ENCODE measurements around the gene RAC2.

RAC2 gene

GRCh38 chr22:37184816-37185541, 59.1 kb downstream of the RAC2 start:
- DNase-seq = no peak

GRCh38 chr22:37184380-37184755, 59.7 kb downstream of the RAC2 start:
- no peak for DNase-seq

- no peak for DNase-seq
Measured at GRCh38 chr22:37183432-37184379, 60.4 kb downstream of the RAC2 start.

- DNase-seq = no peak
Measured at GRCh38 chr22:37182949-37183245, 61.2 kb downstream of the RAC2 start.

GRCh38 chr22:37182101-37182948, 61.7 kb downstream of the RAC2 start:
- DNase-seq = no peak

- no peak for DNase-seq
Measured at GRCh38 chr22:37181681-37182080, 62.4 kb downstream of the RAC2 start.

GRCh38 chr22:37180531-37181231, 63.4 kb downstream of the RAC2 start:
- DNase-seq = no peak

GRCh38 chr22:37179622-37180420, 64.2 kb downstream of the RAC2 start:
- no peak for DNase-seq

- no peak for DNase-seq
Measured at GRCh38 chr22:37179126-37179470, 65.0 kb downstream of the RAC2 start.

- no peak for DNase-seq
Measured at GRCh38 chr22:37178350-37179125, 65.5 kb downstream of the RAC2 start.

- no peak for DNase-seq
Measured at GRCh38 chr22:37177755-37178154, 66.3 kb downstream of the RAC2 start.

GRCh38 chr22:37177221-37177620, 66.8 kb downstream of the RAC2 start:
- DNase-seq = no peak

- DNase-seq = no peak
Measured at GRCh38 chr22:37176464-37177061, 67.5 kb downstream of the RAC2 start.

- DNase-seq = no peak
Measured at GRCh38 chr22:37175414-37176281, 68.4 kb downstream of the RAC2 start.
